ENCODE data around the gene TTR. TPM values are rescaled to one million over a fixed set of nuclear protein-coding genes. Genes with fewer than 3 reads are reported as not detected.

The TTR gene
- total RNA-seq, 2 donors from 2014 or later: 1.7 to 2.8 TPM

GRCh38 chr18:31585991-31586390 is 5.7 kb upstream of the TTR start:
- TF ChIP-seq, protein P1, sequence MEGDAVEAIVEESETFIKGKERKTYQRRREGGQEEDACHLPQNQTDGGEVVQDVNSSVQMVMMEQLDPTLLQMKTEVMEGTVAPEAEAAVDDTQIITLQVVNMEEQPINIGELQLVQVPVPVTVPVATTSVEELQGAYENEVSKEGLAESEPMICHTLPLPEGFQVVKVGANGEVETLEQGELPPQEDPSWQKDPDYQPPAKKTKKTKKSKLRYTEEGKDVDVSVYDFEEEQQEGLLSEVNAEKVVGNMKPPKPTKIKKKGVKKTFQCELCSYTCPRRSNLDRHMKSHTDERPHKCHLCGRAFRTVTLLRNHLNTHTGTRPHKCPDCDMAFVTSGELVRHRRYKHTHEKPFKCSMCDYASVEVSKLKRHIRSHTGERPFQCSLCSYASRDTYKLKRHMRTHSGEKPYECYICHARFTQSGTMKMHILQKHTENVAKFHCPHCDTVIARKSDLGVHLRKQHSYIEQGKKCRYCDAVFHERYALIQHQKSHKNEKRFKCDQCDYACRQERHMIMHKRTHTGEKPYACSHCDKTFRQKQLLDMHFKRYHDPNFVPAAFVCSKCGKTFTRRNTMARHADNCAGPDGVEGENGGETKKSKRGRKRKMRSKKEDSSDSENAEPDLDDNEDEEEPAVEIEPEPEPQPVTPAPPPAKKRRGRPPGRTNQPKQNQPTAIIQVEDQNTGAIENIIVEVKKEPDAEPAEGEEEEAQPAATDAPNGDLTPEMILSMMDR (IDR thresholded peaks at IDR 0.05): no peak
- Histone ChIP-seq H3K36me3 (no peaks in the 10 kb centered on the region), H3K9me3 (no peaks in the 10 kb centered on the region), H3K27ac (no peak overlapping the region), H3K4me1 (no peaks in the 10 kb centered on the region), H3K27me3 (no peaks in the 10 kb centered on the region), H3K9ac (ENCODE audit: low read depth in 2 of 2, low read length in 2 of 2) (no peak overlapping the region), H3K4me3 (no peak overlapping the region)
- no peak for DNase-seq
- intact Hi-C loops (cut with DNase I): no loop called here

DNA sequence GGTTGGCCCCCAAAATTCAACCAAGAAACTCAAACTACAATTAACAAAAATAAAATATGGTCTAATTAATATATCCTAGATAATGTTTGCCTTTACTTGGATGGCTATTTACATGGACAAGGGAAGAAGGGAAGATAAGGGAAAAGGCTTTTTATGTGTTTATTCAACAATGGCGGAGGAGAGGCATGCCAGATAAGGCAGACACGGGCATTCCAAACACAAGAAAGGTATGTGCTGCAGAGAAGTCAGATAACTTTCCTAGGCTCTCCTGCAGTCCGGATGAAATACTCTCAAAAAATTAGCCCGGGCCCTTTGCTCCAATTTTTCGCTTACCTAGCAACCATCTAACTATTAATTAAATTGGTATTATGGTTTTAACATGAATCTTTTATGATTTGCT is 5.1 kb upstream of the TTR start:
- H3K27ac ChIP-seq: no peak overlapping the region
- H3K9me3 ChIP-seq: no peaks in the 10 kb centered on the region
- H3K36me3 ChIP-seq: no peaks in the 10 kb centered on the region
- H3K4me1 ChIP-seq: no peaks in the 10 kb centered on the region
- intact Hi-C loops (cut with DNase I): no loop called here
- no peak overlapping the region for H3K9ac ChIP-seq (ENCODE audit: low read depth in 2 of 2, low read length in 2 of 2)
- H3K4me3 ChIP-seq: no peak overlapping the region
- TF ChIP-seq, protein P1 (IDR thresholded peaks at IDR 0.05): no peak
- DNase-seq: no peak
- H3K27me3 ChIP-seq: no peaks in the 10 kb centered on the region

GRCh38 chr18:31587529-31587928 is 4.1 kb upstream of the TTR start:
- no peak for DNase-seq
- no peak overlapping the region for H3K9ac ChIP-seq (ENCODE audit: low read depth in 2 of 2, low read length in 2 of 2)
- no peaks in the 10 kb centered on the region for H3K4me1 ChIP-seq
- H3K4me3 ChIP-seq: no peak overlapping the region
- no peaks in the 10 kb centered on the region for H3K36me3 ChIP-seq
- intact Hi-C loops (cut with DNase I): no loop called here
- no peak overlapping the region for H3K27ac ChIP-seq
- no peaks in the 10 kb centered on the region for H3K9me3 ChIP-seq
- TF ChIP-seq, protein P1 (IDR thresholded peaks at IDR 0.05): no peak
- no peaks in the 10 kb centered on the region for H3K27me3 ChIP-seq

DNA sequence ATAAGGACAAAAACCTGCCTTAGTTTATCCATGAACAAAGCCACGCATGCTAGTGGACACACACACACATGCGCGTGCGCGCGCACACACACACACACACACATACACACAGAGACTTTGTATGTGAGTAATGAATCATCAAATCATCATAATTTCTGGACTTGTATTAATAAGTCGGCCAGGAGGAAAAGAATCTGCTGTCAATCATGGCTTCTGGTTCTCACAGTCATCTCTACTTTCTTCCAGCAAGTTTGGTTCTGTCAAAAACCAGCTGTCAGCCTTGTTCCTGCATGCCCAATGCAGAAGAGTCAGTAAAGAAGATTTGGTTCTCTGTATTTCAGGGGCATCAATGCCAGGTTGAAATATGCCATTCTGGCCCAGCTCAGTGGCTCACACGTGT is 1.1 kb upstream of the TTR start:
- H3K4me3 ChIP-seq: no peak overlapping the region
- TF ChIP-seq, protein P1 (IDR thresholded peaks at IDR 0.05): no peak
- H3K27me3 ChIP-seq: no peaks in the 10 kb centered on the region
- H3K27ac ChIP-seq: no peak overlapping the region
- no peaks in the 10 kb centered on the region for H3K9me3 ChIP-seq
- no peak overlapping the region for H3K9ac ChIP-seq (ENCODE audit: low read depth in 2 of 2, low read length in 2 of 2)
- no peaks in the 10 kb centered on the region for H3K4me1 ChIP-seq
- intact Hi-C loops (cut with DNase I): no loop called here
- DNase-seq: no peak
- no peaks in the 10 kb centered on the region for H3K36me3 ChIP-seq

DNA sequence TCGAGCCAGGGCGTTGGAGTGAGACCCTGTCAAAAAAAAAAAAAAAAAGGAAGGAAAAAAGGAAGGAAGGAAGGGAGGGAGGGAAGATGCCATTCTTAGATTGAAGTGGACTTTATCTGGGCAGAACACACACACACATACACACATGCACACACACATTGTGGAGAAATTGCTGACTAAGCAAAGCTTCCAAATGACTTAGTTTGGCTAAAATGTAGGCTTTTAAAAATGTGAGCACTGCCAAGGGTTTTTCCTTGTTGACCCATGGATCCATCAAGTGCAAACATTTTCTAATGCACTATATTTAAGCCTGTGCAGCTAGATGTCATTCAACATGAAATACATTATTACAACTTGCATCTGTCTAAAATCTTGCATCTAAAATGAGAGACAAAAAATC is 564 bp upstream of the TTR start:
- no peaks in the 10 kb centered on the region for H3K36me3 ChIP-seq
- no peaks in the 10 kb centered on the region for H3K9me3 ChIP-seq
- no peaks in the 10 kb centered on the region for H3K27me3 ChIP-seq
- intact Hi-C loops (cut with DNase I): no loop called here
- no peak for DNase-seq
- no peaks in the 10 kb centered on the region for H3K4me1 ChIP-seq
- H3K27ac ChIP-seq: no peak overlapping the region
- H3K4me3 ChIP-seq: no peak overlapping the region
- no peak overlapping the region for H3K9ac ChIP-seq (ENCODE audit: low read depth in 2 of 2, low read length in 2 of 2)
- TF ChIP-seq, protein P1 (IDR thresholded peaks at IDR 0.05): no peak
